ENCODE results near the gene CPNE5.

CPNE5 gene

DNA sequence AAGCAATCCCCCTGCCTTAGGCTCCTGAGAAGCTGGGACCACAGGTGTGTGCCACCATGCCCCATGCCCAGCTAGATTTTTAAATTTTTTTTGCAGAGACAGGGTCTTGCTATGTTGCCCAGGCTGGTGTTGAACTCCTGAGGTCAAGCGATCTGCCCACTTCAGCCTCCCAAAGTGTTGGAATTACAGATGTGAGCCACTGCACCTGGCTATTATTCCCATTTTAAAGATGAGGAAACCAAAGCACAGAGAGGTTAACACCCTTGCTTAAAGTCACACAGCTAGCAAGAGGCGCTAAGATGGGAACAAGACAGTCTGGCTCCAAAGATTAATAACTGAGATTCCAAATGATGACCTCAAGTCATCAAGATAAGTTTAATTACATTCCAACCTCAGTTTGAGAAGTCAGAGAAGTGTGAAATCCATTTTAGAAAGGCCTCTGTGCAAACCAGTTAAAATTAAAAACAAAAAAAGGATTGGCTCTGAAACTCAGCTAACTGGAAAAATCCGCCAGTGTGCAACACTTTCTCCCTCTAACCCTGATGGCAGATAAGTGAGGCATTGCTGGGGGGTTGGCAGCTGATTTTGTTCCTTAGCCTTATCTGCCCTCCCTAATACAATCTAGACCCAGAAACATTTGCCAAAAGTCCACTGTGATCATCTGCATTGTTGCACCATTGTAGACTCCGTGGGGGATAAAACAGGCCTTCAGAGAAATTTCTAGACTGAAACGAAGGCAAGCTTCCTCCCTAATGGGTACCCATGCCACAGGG, 55.5 kb downstream of the CPNE5 start:
- TF ChIP-seq SIN3A (IDR thresholded peaks at IDR 0.05; ENCODE audit: borderline replicate concordance, insufficient read depth, low read length) (no peak), POLR2AphosphoS5 (IDR thresholded peaks at IDR 0.05; ENCODE audit: low read depth, low read length) (no peak), TAF1 (IDR thresholded peaks at IDR 0.05; ENCODE audit: borderline replicate concordance, insufficient read depth, low read length) (no peak), FOXP2 (optimal IDR thresholded peaks at IDR 0.05; ENCODE audit: borderline replicate concordance, extremely low read depth, extremely low read length, insufficient read depth) (no peak)
- TF ChIP-seq, protein P1, sequence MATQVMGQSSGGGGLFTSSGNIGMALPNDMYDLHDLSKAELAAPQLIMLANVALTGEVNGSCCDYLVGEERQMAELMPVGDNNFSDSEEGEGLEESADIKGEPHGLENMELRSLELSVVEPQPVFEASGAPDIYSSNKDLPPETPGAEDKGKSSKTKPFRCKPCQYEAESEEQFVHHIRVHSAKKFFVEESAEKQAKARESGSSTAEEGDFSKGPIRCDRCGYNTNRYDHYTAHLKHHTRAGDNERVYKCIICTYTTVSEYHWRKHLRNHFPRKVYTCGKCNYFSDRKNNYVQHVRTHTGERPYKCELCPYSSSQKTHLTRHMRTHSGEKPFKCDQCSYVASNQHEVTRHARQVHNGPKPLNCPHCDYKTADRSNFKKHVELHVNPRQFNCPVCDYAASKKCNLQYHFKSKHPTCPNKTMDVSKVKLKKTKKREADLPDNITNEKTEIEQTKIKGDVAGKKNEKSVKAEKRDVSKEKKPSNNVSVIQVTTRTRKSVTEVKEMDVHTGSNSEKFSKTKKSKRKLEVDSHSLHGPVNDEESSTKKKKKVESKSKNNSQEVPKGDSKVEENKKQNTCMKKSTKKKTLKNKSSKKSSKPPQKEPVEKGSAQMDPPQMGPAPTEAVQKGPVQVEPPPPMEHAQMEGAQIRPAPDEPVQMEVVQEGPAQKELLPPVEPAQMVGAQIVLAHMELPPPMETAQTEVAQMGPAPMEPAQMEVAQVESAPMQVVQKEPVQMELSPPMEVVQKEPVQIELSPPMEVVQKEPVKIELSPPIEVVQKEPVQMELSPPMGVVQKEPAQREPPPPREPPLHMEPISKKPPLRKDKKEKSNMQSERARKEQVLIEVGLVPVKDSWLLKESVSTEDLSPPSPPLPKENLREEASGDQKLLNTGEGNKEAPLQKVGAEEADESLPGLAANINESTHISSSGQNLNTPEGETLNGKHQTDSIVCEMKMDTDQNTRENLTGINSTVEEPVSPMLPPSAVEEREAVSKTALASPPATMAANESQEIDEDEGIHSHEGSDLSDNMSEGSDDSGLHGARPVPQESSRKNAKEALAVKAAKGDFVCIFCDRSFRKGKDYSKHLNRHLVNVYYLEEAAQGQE (IDR thresholded peaks at IDR 0.05; ENCODE audit: insufficient read depth in 1 of 2, low read depth in 2 of 2, low read length in 2 of 2) = no peak

DNA sequence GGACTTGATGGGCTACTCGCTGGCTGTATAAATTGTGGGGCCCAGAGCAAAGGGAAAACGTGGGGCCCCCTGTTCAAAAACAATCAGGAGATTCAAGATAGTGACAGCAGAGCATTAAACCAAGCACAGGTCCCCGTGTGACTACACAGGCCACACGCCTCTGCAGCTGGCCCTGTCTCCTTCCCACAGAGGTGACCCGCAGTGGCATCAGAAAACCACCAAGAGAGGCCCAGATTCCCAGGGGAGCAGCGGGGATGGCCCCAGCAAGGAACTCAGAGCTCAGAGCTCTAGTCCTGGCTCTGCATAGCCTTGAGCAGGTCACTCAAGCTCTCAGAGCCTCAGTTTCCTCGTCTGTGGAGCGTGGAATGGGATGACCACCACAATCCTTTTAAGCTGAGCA, 57.6 kb downstream of the CPNE5 start:
- TF ChIP-seq FOXP2 (optimal IDR thresholded peaks at IDR 0.05; ENCODE audit: borderline replicate concordance, extremely low read depth, extremely low read length, insufficient read depth) (no peak), SIN3A (IDR thresholded peaks at IDR 0.05; ENCODE audit: borderline replicate concordance, insufficient read depth, low read length) (no peak), TAF1 (IDR thresholded peaks at IDR 0.05; ENCODE audit: borderline replicate concordance, insufficient read depth, low read length) (no peak), POLR2AphosphoS5 (IDR thresholded peaks at IDR 0.05; ENCODE audit: low read depth, low read length) (no peak)
- TF ChIP-seq, protein P1 (IDR thresholded peaks at IDR 0.05; ENCODE audit: insufficient read depth in 1 of 2, low read depth in 2 of 2, low read length in 2 of 2) = no peak

DNA sequence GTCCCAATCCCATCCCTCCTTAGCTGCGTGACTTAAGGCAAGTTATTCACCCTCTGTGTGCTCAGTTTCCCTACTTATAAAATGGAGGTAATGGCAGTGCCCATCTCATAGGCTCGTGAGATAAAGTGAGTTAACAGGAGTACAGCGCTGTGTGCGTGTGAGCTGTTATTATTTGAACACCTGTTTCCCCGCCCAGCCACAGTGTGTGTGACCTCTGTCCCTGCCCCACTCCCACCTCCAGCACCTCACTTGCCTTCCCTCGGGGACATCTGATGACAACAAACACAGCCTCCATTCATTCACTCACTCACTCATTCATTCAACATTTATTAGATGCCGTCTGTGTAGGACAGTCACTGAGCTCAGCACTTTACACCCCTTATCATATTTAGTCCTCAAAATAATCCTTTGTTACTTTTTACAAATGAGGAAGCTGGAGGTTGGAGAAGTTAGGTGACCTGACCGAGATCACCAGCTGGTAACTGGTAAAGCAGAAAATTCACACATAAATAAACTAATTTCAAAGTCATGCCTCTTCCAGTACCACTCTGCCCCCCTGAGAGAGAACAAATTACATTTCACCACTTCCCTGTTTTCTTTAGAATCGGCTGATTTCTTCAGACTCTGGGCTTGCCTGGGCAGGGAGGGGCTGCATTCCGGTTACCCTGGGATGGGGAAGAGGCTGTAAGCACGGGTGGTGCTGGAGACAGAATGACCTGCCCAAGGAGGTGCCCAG, 58.6 kb downstream of the CPNE5 start:
- TF ChIP-seq FOXP2 (optimal IDR thresholded peaks at IDR 0.05; ENCODE audit: borderline replicate concordance, extremely low read depth, extremely low read length, insufficient read depth) (no peak), SIN3A (IDR thresholded peaks at IDR 0.05; ENCODE audit: borderline replicate concordance, insufficient read depth, low read length) (no peak), TAF1 (IDR thresholded peaks at IDR 0.05; ENCODE audit: borderline replicate concordance, insufficient read depth, low read length) (no peak), POLR2AphosphoS5 (IDR thresholded peaks at IDR 0.05; ENCODE audit: low read depth, low read length) (no peak)
- TF ChIP-seq, protein P1 (IDR thresholded peaks at IDR 0.05; ENCODE audit: insufficient read depth in 1 of 2, low read depth in 2 of 2, low read length in 2 of 2) = no peak

DNA sequence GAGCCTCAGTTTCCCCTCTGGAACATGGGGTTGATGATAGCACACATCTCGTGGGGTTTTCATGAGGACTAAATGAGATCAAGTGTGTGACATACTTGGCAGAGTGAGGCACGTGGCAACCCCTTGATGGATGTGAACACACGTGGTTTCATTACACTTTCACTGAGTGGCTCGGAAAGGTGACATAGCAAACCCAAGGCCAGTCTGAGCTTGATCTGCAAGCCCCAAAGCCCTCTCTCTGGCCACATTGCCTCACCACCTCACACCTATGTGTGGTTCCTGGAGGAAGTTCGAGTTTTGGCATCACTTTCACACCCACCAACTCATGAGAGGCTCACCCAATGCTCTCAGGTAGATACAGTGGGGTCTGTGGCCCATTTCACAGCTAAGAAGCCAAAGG, 60.0 kb downstream of the CPNE5 start:
- TF ChIP-seq FOXP2 (optimal IDR thresholded peaks at IDR 0.05; ENCODE audit: borderline replicate concordance, extremely low read depth, extremely low read length, insufficient read depth) (no peak), SIN3A (IDR thresholded peaks at IDR 0.05; ENCODE audit: borderline replicate concordance, insufficient read depth, low read length) (no peak), TAF1 (IDR thresholded peaks at IDR 0.05; ENCODE audit: borderline replicate concordance, insufficient read depth, low read length) (no peak), POLR2AphosphoS5 (IDR thresholded peaks at IDR 0.05; ENCODE audit: low read depth, low read length) (no peak)
- TF ChIP-seq, protein P1 (IDR thresholded peaks at IDR 0.05; ENCODE audit: insufficient read depth in 1 of 2, low read depth in 2 of 2, low read length in 2 of 2) = no peak

Measured in PFSK-1 (cell line).